PFSK-1 (cell line): ENCODE results near the gene ARR3.

Source experiments
- FOXP2 ChIP-seq: optimal IDR thresholded peaks from 2 replicates; pipeline ENCODE3; 2011; ENCODE audit warnings: borderline replicate concordance, control low read depth, inconsistent platforms; ENCODE audit not compliant: insufficient read depth; ENCODE audit errors: extremely low read length, extremely low read depth
- POLR2AphosphoS5 ChIP-seq: IDR thresholded peaks from 2 replicates; pipeline ENCODE4 v1.6.1; 2012; ENCODE audit warnings: low read depth, mild to moderate bottlenecking, control low read depth, low read length, moderate library complexity
- REST ChIP-seq, 2 experiments: IDR thresholded peaks; 2 replicates each; pipeline versions ENCODE4 v1.6.1 to v1.8.0; 2011 to 2012; ENCODE audit warnings: low read depth in 2 of 2, low read length in 2 of 2, control low read depth in 1 of 2, inconsistent platforms in 1 of 2, mild to moderate bottlenecking in 1 of 2, moderate library complexity in 1 of 2; ENCODE audit not compliant: insufficient read depth in 1 of 2

GRCh38 chrX:70254909-70255308 is 13.2 kb upstream of the ARR3 start:
- TF ChIP-seq FOXP2 (no peak), REST (IDR thresholded peaks at IDR 0.05; ENCODE audit: insufficient read depth in 1 of 2, low read depth in 2 of 2, low read length in 2 of 2) (no peak), POLR2AphosphoS5 (no peak)
